IPS-NIHi7 (cell line): ENCODE data around the gene STRADA.

Experiments used
- DNase-seq: peaks from one replicate; pipeline ENCODE4 v3.0.0; 2012; ENCODE audit warnings: mixed read lengths; ENCODE audit errors: extremely low spot score

Gene STRADA

GRCh38 chr17:63701456-63701820, 40.2 kb downstream of the STRADA start:
- no peak for DNase-seq

- DNase-seq = peak; percentile 76
Observed at GRCh38 chr17:63700528-63701455, 40.8 kb downstream of the STRADA start.

- DNase-seq = peak; percentile 86
Observed at GRCh38 chr17:63699638-63700527, 41.7 kb downstream of the STRADA start, which contains the start of gene LIMD2. TSS of gene LIMD2 (minus strand) at chr17:63700125. CDS start at chr17:63699298, 827 bp downstream.

GRCh38 chr17:63698886-63699637, 42.5 kb downstream of the STRADA start:
- DNase-seq = peak; percentile 59

GRCh38 chr17:63698381-63698885, 43.2 kb downstream of the STRADA start:
- DNase-seq = no peak

GRCh38 chr17:63697341-63698286, 44.0 kb downstream of the STRADA start:
- peak; percentile 52 for DNase-seq

GRCh38 chr17:63696381-63696961, 45.1 kb downstream of the STRADA start:
- peak; percentile 82 for DNase-seq

GRCh38 chr17:63695889-63696288, 45.7 kb downstream of the STRADA start:
- DNase-seq = no peak

- no peak for DNase-seq
Observed at GRCh38 chr17:63694950-63695773, 46.4 kb downstream of the STRADA start.

GRCh38 chr17:63694229-63694949, 47.2 kb downstream of the STRADA start:
- DNase-seq = peak; percentile 64

GRCh38 chr17:63693411-63694113, 48.0 kb downstream of the STRADA start:
- no peak for DNase-seq

- DNase-seq = no peak
Observed at GRCh38 chr17:63692195-63692816, 49.3 kb downstream of the STRADA start.

- DNase-seq = no peak
Observed at GRCh38 chr17:63689479-63689878, 52.1 kb downstream of the STRADA start.

- DNase-seq = no peak
Observed at GRCh38 chr17:63688396-63689020, 53.1 kb downstream of the STRADA start.

GRCh38 chr17:63686138-63686685, 55.4 kb downstream of the STRADA start:
- DNase-seq = no peak

- no peak for DNase-seq
Observed at GRCh38 chr17:63685578-63685977, 56.0 kb downstream of the STRADA start.
